ENCODE measurements around the gene PTPRT.

PTPRT gene

GRCh38 chr20:42193119-42193518 lies 996.6 kb downstream of the PTPRT start:
- no peak for DNase-seq (ENCODE audit: low read depth in 2 of 2)

DNA sequence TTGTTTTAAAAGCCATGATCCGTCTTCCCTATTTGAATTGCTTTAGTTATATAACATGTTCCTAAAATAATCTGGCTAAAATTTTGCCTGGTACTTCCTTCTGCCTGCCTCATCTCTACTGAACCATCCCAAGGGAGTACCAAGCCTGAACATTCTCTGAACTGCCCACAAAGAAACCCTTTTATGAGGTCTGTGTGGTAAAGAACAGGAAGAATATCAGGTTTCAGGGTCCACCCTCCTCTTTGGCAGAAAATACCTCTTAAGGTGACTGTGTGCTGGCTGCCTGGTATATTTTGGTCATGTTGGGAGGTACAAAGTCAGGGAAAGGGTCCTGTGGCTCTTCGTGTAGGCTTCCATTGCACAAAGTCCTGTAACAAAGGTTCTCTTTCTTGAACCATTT lies 997.4 kb downstream of the PTPRT start:
- DNase-seq (ENCODE audit: low read depth in 2 of 2) = no peak

GRCh38 chr20:42191140-42191860 lies 998.4 kb downstream of the PTPRT start:
- DNase-seq (ENCODE audit: low read depth in 2 of 2) = no peak

DNA sequence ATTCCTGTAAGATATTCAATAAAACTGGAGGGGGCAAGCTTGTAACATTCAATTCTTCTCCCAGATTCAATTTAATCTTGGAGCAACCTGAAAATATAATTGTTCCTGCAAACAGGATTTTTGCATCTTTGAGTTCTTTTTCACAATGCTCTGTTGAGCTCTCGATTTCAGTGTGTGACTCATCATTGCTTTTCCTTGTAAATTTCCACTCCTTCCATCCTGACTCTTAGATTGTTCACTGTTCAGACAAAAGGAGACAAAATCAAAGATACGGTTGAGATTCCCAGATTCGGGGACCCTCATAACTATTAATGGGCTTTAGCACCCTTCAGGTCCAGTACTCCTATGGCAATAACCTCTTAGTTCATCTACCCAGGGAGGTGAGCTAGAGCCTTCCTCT lies 999.6 kb downstream of the PTPRT start:
- DNase-seq (ENCODE audit: low read depth in 2 of 2) = no peak

DNA sequence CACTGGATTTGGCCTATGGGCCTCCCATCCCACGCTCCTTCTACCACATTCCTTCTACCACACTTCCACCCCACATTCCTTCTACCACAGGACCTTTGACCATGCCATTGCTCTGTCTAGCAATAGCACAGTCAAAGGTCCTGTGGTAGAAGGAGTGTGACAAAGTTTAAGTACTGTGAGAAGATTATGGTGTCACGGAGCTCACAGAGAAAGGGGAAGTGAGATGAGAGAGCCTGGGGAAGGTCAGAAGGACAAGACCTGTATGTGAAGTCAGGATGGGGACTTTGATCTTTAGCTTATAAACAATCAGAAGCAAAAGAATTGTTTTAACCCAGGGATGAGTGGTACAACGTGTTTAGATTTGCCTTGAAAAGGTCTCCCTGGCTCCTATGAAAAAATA lies 1003.4 kb downstream of the PTPRT start:
- DNase-seq (ENCODE audit: low read depth in 2 of 2) = no peak

- no peak for DNase-seq (ENCODE audit: low read depth in 2 of 2)
These were observed 1006.6 kb downstream of the PTPRT start for GRCh38 chr20:42183147-42183546.

GRCh38 chr20:42181064-42181463 lies 1008.6 kb downstream of the PTPRT start:
- no peak for DNase-seq (ENCODE audit: low read depth in 2 of 2)

DNA sequence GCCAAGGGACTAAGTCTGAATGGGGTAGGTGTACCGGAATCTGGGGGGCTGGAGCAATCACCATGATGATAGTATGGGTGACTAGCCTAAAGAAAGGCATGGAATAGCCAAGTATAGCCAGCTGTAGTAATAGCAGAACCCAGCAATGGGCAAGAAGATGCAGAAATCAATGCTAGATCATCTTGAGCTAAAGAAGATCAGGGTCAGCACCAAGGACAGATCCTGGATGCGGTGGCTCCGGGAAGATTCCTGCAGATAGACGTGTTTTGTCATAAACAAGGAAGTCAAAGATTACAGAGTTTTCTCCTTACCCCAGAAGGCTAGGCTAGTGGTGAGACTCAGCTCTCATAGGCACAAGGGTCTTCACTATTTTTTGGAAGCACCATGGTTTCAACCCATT lies 1009.9 kb downstream of the PTPRT start:
- DNase-seq (ENCODE audit: low read depth in 2 of 2) = no peak

GRCh38 chr20:42173440-42173839 lies 1016.3 kb downstream of the PTPRT start:
- no peak for DNase-seq (ENCODE audit: low read depth in 2 of 2)

GRCh38 chr20:42164121-42164890 lies 1025.4 kb downstream of the PTPRT start:
- no peak for DNase-seq (ENCODE audit: low read depth in 2 of 2)

- no peak for DNase-seq (ENCODE audit: low read depth in 2 of 2)
These were observed 1028.4 kb downstream of the PTPRT start for GRCh38 chr20:42161228-42161829.

GRCh38 chr20:42159808-42160207 lies 1029.9 kb downstream of the PTPRT start:
- no peak for DNase-seq (ENCODE audit: low read depth in 2 of 2)

GRCh38 chr20:42158272-42158671 lies 1031.4 kb downstream of the PTPRT start:
- no peak for DNase-seq (ENCODE audit: low read depth in 2 of 2)

- no peak for DNase-seq (ENCODE audit: low read depth in 2 of 2)
These were observed 1034.1 kb downstream of the PTPRT start for GRCh38 chr20:42155586-42155985.

DNA sequence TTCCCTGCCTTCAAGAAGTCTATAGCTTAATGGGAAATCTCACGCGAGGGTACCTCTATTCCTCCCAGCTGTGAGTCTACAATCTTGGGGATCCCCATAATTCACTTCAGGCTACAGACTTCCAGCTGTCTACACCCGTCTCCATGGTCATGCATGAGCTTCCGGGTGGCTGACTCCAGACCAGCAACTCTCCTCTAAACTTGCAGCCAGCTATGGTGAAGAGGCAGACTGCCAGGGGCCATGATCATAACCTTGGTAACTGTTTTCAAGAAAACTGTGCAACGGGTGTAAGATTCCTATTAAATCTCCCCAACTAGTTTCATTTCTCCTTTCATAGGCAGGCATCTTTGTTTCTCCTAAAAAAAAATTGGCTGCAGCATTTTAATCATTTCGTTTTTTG lies 1037.1 kb downstream of the PTPRT start:
- no peak for DNase-seq (ENCODE audit: low read depth in 2 of 2)

DNA sequence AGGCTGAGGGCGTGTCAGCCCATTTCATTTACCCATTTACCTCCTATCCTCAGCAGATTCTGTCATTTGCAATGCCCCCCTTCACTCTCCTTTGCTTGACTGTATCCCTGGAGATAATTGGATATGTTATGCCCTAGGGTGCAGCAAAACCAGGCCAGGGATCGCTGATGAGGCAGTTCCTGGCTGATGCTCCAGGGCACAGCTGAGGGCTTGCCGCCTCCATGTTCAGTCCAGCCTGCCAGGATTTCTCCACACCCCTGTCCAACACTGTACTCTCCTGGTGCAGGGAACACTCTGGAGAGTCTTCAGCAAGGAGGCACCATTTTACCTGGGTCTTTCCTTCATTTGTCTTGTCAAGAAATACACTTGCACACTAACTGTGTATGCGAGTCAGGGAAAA lies 1039.5 kb downstream of the PTPRT start:
- no peak for DNase-seq (ENCODE audit: low read depth in 2 of 2)

- DNase-seq (ENCODE audit: low read depth in 2 of 2) = no peak
These were observed 1051.0 kb downstream of the PTPRT start for GRCh38 chr20:42138729-42139128.

DNA sequence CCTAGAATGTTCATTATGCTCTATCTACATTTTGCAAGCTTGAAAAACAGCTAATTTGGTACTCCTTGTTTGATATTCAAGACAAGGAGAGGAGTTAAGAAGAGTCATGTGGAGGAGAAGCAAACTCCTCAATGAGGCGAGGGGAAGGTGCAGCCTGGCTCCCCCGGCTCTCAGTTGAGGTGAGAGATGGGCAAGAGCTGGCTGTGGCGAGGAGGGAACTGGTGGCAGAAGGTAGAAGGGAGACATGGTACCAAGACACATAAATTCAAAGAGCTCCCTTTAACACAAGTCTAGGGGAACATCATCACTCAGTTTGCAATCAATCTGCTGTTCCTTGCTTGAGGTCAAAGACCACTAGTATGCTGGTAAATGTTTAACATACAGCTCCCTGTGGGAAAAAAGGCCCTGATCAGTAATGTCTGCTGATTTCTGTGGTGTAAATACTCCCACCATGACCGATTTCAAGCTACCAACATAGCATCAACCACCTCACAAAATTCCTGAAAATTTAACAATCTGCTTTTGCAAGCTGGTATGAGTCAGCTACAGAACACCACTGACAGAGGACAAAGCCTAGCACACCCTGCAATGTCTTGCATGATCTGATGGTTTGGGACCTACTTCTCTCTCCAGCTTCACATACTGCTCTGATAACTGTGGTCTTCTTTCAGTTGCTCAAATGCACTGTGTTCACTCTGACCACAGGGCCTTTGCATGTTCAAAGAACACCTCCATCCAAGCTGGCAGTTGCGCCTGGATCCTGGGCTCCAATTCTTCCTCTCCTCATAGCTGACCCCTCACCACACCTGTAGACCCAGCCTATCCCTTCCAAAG lies 1055.2 kb downstream of the PTPRT start:
- no peak for DNase-seq (ENCODE audit: low read depth in 2 of 2)

DNA sequence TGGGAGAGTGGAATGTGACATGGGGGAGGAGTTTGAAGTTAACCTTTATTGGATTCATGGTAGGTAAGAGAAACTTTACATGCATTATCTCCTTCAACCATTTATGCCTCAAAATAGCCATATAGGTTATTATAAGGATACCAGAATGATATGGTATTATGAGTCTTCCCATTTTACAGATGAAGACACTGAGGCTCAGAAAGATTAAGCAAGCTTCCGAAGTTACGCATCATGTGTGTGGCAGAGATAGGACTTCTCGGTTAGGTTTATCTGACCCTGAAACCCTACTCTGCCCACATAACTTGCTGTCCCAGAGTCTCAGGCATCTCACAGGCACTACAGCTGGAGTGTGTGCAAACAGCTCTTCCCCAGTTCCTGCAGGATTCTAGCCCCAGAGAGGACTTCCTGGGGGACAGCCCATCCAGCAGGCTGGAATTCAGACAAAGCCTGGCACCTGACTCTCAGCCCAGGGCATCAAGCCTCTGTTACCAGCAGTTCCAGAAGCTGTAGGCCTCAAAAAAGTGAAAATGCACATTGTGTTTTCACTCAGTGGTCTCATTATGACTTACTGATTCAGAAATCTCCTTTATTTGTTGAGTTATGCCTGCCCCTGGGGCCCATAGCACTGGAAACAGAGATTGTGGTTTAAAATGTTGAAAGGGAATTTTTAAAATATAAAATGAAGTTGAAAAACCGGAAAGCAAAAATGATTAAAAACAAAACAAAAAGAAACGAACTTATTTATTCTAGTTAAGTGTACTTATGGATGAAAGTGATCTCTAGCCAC lies 1058.7 kb downstream of the PTPRT start:
- no peak for DNase-seq (ENCODE audit: low read depth in 2 of 2)

GRCh38 chr20:42125426-42125825 lies 1064.3 kb downstream of the PTPRT start:
- DNase-seq (ENCODE audit: low read depth in 2 of 2) = no peak

DNA sequence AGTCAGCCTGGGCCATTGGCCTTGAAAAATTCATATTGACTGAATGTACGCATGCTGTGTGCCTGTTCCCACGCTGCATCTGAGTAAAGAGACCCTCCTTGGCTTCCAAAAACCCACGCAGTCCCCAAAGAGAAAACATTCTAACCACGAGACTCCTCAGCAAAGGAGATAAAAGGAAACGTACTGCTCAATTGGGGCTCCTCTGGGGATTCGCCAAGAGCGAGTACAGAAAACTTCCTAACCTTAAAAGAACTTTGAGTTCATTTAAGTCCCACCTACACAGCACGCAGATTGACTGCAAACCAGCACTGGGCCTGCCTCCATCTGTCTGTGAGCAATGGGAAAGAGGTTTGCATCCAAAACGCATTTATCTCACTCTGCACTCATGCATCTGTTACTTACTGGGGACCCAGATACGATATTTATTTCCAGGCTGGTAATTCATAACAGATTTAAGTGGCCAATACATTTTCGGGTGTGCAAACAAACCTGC lies 1065.7 kb downstream of the PTPRT start:
- no peak for DNase-seq (ENCODE audit: low read depth in 2 of 2)
